Tibial nerve (tissue), 4 donors: ENCODE results near the gene ARAP1. TPM values are rescaled to one million over a fixed set of nuclear protein-coding genes. Genes with fewer than 3 reads are reported as not detected.

Experiments
- DNase-seq, 2 donors: peaks; one replicate each; pipeline ENCODE4 v3.0.0-alpha.2; 2019; ENCODE audit warnings: low spot score in 2 of 2
- H3K27ac ChIP-seq, 4 donors: fragments of 200-600 bp; sonication (generic) in 3 of 4; one replicate each; pipeline ENCODE4 v1.5.1; 2017 to 2019; ENCODE audit warnings: mild to moderate bottlenecking in 1 of 4
- H3K27me3 ChIP-seq, 2 donors: fragments of 200-600 bp; sonication (generic) in 1 of 2; one replicate each; pipeline versions ENCODE4 v1.5.1 to v1.6.0; 2017 to 2019
- H3K36me3 ChIP-seq, 3 donors: fragments of 200-600 bp; sonication (generic); one replicate each; pipeline ENCODE4 v1.5.1; 2018 to 2019
- H3K4me1 ChIP-seq, 4 donors: fragments of 200-600 bp; sonication (generic) in 3 of 4; one replicate each; pipeline ENCODE4 v1.5.1; 2017 to 2019
- H3K4me3 ChIP-seq, 4 donors: fragments of 200-600 bp; sonication (generic) in 3 of 4; one replicate each; pipeline ENCODE4 v1.5.1; 2017 to 2019; ENCODE audit warnings: mild to moderate bottlenecking in 1 of 4, moderate library complexity in 1 of 4
- H3K9me3 ChIP-seq, 4 donors: fragments of 200-600 bp; sonication (generic) in 3 of 4; one replicate each; pipeline ENCODE4 v1.5.1; 2017 to 2019
- EP300 ChIP-seq, 2 donors: sonication (generic); formaldehyde crosslinking; IDR thresholded peaks; one replicate each; pipeline ENCODE4 v1.6.1; 2017; ENCODE audit warnings: antibody characterized with exemption in 2 of 2, mild to moderate bottlenecking in 1 of 2
- POLR2A ChIP-seq, 2 donors: fragments of 450-650 bp; IDR thresholded peaks; one replicate each; pipeline ENCODE4 v1.6.1; 2017; ENCODE audit warnings: antibody characterized with exemption in 2 of 2, mild to moderate bottlenecking in 2 of 2, moderate library complexity in 2 of 2
- WGBS, 2 donors: methylation state at CpG; one replicate each; pipeline ENCODE4 v1.1.5; 2018; 5-methylcytosine and 5-hydroxymethylcytosine counted together
- total RNA-seq, 4 donors: library from RNA; depleted of rRNA; stranded (reverse); fragments of >200 nt; gene quantifications; one replicate each; pipeline ENCODE4 v1.1.0, GENCODE V29; 2016
- TF ChIP-seq, protein P1 (sequence below), 5 experiments: fragments of 200-600 bp in 3 of 5; fragments of 450-650 bp in 2 of 5; sonication (generic) in 3 of 5; IDR thresholded peaks; one replicate each; pipeline ENCODE4 v1.5.1; 2016 to 2019; ENCODE audit warnings: antibody characterized with exemption in 5 of 5, mild to moderate bottlenecking in 3 of 5, moderate library complexity in 2 of 5

The ARAP1 gene
- total RNA-seq, 4 donors from 2014 or later: 104 to 151 (median 149) TPM

DNA sequence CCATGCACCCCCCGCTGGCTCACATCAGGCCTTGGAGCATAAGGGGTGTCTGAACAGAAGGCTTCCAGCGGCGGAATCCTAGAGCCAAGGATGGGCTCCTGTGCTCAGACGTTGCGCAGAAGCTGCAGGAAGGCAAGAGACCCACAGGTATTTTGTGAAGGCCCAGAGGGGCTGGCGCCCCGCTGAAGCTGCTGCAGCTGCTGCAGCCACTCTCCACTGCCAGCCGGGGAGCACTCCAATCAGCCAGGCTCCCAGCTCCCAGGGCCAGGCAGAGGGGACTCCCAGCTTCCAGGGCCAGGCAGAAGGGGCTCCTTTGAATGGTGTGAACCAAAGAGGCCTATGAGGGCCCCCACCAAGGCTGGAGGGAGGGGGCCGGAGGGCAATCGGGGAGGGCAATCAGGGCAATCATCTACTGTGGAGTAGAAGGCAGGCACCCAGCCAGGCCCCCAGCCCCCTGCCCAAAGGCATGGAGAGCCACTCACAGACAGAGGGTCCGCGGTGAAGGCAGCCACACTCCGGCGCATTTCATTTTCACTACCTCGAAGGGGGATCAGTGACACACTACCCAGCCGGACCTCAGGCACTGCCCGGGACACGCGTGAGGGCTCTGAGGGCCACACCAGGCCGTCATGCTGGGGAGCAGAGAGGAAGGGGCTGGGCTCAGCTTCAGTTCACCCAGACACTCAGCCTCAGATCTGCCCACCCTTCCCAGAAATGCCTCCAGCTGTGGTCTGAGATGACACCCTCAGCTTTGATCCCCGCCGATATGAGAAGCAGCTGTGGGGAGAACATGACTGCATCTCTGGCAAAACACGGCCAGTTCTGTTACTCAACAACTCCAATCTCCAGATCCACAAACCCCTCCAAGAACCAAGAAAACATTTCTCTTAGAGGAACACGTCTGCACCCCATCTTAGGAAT, 66.4 kb downstream of the ARAP1 start:
- 62 to 72% methylated on average over 13 to 20 of the region's 24 CpGs for WGBS, 2 donors
- Histone ChIP-seq H3K4me3 (no peak overlapping the region), H3K27me3 (no peaks in the 10 kb centered on the region), H3K4me1 (peaks cover 0 to 57% (median 18%) of the 10 kb centered on the region in 4 donors), H3K27ac (peak overlapping the region in 3 of 4 donors; percentile 45 to 74 (median 55)), H3K9me3 (no peaks in the 10 kb centered on the region), H3K36me3 (peaks cover 0 to 59% (median 22%) of the 10 kb centered on the region in 3 donors)
- TF ChIP-seq POLR2A (IDR thresholded peaks at IDR 0.05) (no peak), EP300 (IDR thresholded peaks at IDR 0.05) (no peak)
- TF ChIP-seq, protein P1, sequence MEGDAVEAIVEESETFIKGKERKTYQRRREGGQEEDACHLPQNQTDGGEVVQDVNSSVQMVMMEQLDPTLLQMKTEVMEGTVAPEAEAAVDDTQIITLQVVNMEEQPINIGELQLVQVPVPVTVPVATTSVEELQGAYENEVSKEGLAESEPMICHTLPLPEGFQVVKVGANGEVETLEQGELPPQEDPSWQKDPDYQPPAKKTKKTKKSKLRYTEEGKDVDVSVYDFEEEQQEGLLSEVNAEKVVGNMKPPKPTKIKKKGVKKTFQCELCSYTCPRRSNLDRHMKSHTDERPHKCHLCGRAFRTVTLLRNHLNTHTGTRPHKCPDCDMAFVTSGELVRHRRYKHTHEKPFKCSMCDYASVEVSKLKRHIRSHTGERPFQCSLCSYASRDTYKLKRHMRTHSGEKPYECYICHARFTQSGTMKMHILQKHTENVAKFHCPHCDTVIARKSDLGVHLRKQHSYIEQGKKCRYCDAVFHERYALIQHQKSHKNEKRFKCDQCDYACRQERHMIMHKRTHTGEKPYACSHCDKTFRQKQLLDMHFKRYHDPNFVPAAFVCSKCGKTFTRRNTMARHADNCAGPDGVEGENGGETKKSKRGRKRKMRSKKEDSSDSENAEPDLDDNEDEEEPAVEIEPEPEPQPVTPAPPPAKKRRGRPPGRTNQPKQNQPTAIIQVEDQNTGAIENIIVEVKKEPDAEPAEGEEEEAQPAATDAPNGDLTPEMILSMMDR (IDR thresholded peaks at IDR 0.05): no peak
- DNase-seq: peak in 1 of 2 donors; percentile 53

DNA sequence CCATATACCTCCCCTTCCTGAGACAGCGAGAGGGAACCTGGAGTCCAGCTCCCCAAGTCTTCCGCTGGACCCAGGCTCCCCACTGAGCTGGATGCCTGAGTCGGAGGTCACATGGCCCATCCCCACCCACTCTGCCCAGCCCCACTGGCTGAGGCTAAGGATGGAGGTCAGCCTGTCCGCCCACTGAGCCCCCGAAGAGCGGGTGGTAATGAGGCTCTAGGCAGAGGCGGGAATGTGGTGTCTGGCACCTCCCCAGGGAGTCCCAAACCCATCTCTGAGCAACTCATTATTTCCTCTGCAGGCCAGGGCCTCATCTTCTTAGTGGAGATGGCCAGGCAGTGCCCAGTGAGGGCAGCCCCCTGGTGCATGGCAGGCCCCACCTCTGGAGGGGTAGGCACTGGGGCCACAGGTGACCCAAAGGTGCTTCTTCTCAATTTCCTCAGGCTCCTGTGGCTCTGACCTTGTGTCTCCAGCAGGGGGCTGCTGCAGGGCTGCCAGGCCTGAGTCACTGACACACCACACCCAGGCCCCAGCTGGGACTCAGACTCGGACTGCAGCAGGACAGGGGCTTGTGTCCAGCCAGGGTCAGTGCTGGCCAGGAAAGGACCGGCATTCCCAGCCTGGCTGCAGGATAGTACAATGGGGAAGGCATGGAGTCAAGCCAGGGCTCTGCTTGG, 67.8 kb downstream of the ARAP1 start:
- no peaks in the 10 kb centered on the region for H3K27me3 ChIP-seq
- peak; percentile 52 to 55 for DNase-seq
- H3K4me3 ChIP-seq: no peak overlapping the region
- peak overlapping the region in 3 of 4 donors; percentile 4 to 55 (median 55) for H3K27ac ChIP-seq
- H3K4me1 ChIP-seq: peaks cover 0 to 57% (median 18%) of the 10 kb centered on the region in 4 donors
- H3K9me3 ChIP-seq: no peaks in the 10 kb centered on the region
- H3K36me3 ChIP-seq: peaks cover 0 to 45% (median 9%) of the 10 kb centered on the region in 3 donors
- 24 to 27% methylated on average over 3 to 9 of the region's 9 CpGs for WGBS, 2 donors
- TF ChIP-seq EP300 (IDR thresholded peaks at IDR 0.05) (no peak), POLR2A (IDR thresholded peaks at IDR 0.05) (no peak)
- TF ChIP-seq, protein P1 (IDR thresholded peaks at IDR 0.05): peak; percentile 45 to 64 (median 52)

DNA sequence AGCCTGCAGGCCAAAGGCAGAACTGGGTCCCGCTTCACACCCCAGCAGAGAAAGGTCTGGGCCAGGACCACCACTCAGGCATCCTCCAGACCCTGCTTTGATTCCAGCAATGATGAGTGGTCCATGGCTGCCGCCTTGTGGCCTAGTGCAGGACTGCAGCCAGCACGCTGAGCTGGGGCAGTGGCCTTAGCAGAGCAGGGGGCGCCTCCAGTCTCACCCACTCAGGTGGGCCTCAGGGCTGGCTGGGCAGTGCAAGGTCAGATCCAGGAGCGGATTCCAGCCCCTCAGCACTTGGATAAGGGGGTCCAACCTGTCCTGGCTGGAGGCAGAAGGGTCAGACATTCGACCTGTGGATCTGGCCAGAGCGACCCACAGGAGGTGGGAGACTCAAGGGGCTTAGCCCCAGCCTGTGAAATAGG, 68.4 kb downstream of the ARAP1 start:
- Histone ChIP-seq H3K9me3 (no peaks in the 10 kb centered on the region), H3K36me3 (peaks cover 0 to 39% (median 8%) of the 10 kb centered on the region in 3 donors), H3K27me3 (peaks cover 0 to 6% of the 10 kb centered on the region in 2 donors), H3K27ac (peak overlapping the region in 3 of 4 donors; percentile 4 to 55 (median 55)), H3K4me3 (no peak overlapping the region), H3K4me1 (peaks cover 0 to 57% (median 18%) of the 10 kb centered on the region in 4 donors)
- 38 to 72% methylated on average over 4 of the region's 7 CpGs for WGBS, 2 donors
- peak; percentile 73 to 86 for DNase-seq
- TF ChIP-seq EP300 (IDR thresholded peaks at IDR 0.05) (no peak), POLR2A (IDR thresholded peaks at IDR 0.05) (no peak)
- TF ChIP-seq, protein P1 (IDR thresholded peaks at IDR 0.05): peak; percentile 87 to 98 (median 94)

DNA sequence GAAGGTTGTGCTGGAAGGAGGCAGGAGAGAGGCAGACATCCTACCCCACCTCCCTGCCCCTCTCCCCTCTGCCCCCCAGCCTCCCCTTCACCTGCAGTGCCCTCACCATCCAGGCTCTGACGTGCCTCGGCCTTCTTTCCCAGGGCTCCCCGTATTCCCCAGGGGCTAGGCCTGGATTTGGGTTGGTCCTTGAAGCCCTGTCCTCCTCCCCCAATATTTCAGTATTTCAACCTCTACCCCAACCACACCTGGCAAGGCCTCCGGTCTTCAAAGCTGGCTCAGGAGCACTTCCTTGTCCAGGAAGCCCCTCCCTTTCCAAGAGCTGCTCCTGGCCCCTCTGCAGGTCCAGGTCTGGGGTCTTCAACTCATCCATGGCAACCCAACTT, 69.4 kb downstream of the ARAP1 start:
- no peaks in the 10 kb centered on the region for H3K9me3 ChIP-seq
- H3K27ac ChIP-seq: peak overlapping the region in 1 of 4 donors; percentile 9
- H3K4me3 ChIP-seq: no peak overlapping the region
- peaks cover 0 to 57% (median 18%) of the 10 kb centered on the region in 4 donors for H3K4me1 ChIP-seq
- DNase-seq: no peak
- 56 to 62% methylated on average over 4 of the region's 4 CpGs for WGBS, 2 donors
- peaks cover 0 to 29% (median 5%) of the 10 kb centered on the region in 3 donors for H3K36me3 ChIP-seq
- peaks cover 0 to 15% of the 10 kb centered on the region in 2 donors for H3K27me3 ChIP-seq
- TF ChIP-seq EP300 (IDR thresholded peaks at IDR 0.05) (no peak), POLR2A (IDR thresholded peaks at IDR 0.05) (no peak)
- TF ChIP-seq, protein P1 (IDR thresholded peaks at IDR 0.05): no peak
